ENCODE data around the gene METTL17. TPM values are rescaled to one million over a fixed set of nuclear protein-coding genes. Genes with fewer than 3 reads are reported as not detected.

Gene METTL17
- total RNA-seq, 1 donor from 2014 or later, result 38.8 TPM

DNA sequence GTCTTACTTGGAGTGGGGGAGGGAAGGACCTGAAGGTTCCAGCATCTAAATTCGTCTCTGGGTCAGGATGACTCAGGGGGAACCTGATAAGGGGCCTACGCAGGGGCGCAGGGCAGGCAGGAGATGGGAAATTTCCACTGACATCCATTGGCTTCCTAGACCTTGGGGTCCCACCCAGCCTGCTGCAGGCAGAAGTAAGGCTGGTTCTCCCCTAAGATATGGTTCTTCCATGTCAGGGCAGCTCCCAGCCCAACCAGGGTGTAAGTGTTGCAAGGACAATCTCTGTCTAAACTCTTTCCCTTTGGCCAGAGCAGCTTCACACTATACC is 37.2 kb downstream of the METTL17 start:
- Histone ChIP-seq H3K27me3 (no peaks in the 10 kb centered on the region), H3K36me3 (no peaks in the 10 kb centered on the region), H3K9me3 (no peaks in the 10 kb centered on the region), H3K4me3 (no peak overlapping the region), H3K27ac (peak overlapping the region; percentile 84 to 88), H3K4me1 (peaks cover 6 to 20% of the 10 kb centered on the region in 2 donors)
- intact Hi-C loops (cut with DNase I), result loop anchor here (1.0 to 5.0 kb wide), 2 partner anchors 12 to 415 kb away; no protein-coding TSS in a partner anchor
- TF ChIP-seq, protein P1, sequence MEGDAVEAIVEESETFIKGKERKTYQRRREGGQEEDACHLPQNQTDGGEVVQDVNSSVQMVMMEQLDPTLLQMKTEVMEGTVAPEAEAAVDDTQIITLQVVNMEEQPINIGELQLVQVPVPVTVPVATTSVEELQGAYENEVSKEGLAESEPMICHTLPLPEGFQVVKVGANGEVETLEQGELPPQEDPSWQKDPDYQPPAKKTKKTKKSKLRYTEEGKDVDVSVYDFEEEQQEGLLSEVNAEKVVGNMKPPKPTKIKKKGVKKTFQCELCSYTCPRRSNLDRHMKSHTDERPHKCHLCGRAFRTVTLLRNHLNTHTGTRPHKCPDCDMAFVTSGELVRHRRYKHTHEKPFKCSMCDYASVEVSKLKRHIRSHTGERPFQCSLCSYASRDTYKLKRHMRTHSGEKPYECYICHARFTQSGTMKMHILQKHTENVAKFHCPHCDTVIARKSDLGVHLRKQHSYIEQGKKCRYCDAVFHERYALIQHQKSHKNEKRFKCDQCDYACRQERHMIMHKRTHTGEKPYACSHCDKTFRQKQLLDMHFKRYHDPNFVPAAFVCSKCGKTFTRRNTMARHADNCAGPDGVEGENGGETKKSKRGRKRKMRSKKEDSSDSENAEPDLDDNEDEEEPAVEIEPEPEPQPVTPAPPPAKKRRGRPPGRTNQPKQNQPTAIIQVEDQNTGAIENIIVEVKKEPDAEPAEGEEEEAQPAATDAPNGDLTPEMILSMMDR (IDR thresholded peaks at IDR 0.05), result no peak
- no peak for DNase-seq (ENCODE audit: low spot score in 2 of 2)

DNA sequence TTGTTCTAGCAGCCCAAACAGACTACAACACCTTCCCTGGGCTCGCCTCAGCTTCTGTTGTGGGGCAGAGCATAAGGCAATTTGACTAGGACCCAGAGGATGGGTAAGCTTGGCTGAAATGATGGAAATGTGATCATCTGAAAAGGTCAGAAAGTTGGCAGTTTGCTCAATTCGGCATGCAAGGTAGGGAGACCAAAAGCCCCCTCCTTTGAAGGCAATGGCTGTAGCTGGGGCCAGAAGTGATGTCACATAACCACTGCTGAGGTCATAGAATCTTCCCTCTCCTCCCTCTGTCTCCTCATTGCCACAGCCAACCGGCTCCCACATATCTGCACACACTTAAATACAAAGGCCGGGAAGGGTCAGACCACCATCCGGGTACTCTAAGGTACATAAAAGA is 40.1 kb downstream of the METTL17 start, which contains the start of gene TPPP2:
TSS of gene TPPP2 (plus strand) at position 301 of the 400 bp plus-strand sequence. CDS start 365 bp downstream, outside the sequence.
- Histone ChIP-seq H3K9me3 (no peaks in the 10 kb centered on the region), H3K27ac (no peak within 1 kb of the TSS), H3K27me3 (no peaks in the 10 kb centered on the region), H3K4me1 (peaks cover 0 to 14% of the 10 kb centered on the region in 2 donors), H3K36me3 (no peaks in the 10 kb centered on the region), H3K4me3 (no peak within 1 kb of the TSS)
- DNase-seq (ENCODE audit: low spot score in 2 of 2), result no peak
- TF ChIP-seq, protein P1 (IDR thresholded peaks at IDR 0.05), result no peak
- intact Hi-C loops (cut with DNase I), result loop anchor here (5.0 kb wide), 1 partner anchor 418 kb away; no protein-coding TSS in a partner anchor

DNA sequence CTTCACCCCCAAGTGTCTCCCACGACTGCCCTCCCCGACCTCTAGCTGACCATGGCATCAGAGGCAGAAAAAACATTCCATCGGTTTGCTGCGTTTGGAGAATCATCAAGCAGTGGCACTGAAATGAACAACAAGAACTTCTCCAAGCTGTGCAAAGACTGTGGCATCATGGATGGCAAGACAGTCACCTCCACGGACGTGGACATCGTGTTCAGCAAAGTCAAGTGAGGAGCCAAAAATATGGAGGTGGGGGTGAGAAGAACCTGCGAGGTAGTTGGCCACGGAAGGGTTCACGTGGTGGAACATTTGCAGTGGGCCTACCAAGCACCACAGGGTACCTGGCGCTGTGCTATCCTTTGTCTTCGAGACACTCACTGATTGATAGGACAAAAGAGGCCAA is 40.8 kb downstream of the METTL17 start:
- no peaks in the 10 kb centered on the region for H3K9me3 ChIP-seq
- intact Hi-C loops (cut with DNase I), result no loop called here
- H3K27me3 ChIP-seq, result no peaks in the 10 kb centered on the region
- TF ChIP-seq, protein P1 (IDR thresholded peaks at IDR 0.05), result no peak
- DNase-seq (ENCODE audit: low spot score in 2 of 2), result no peak
- H3K4me3 ChIP-seq, result no peak overlapping the region
- H3K4me1 ChIP-seq, result peaks cover 0 to 14% of the 10 kb centered on the region in 2 donors
- H3K36me3 ChIP-seq, result no peaks in the 10 kb centered on the region
- no peak overlapping the region for H3K27ac ChIP-seq

DNA sequence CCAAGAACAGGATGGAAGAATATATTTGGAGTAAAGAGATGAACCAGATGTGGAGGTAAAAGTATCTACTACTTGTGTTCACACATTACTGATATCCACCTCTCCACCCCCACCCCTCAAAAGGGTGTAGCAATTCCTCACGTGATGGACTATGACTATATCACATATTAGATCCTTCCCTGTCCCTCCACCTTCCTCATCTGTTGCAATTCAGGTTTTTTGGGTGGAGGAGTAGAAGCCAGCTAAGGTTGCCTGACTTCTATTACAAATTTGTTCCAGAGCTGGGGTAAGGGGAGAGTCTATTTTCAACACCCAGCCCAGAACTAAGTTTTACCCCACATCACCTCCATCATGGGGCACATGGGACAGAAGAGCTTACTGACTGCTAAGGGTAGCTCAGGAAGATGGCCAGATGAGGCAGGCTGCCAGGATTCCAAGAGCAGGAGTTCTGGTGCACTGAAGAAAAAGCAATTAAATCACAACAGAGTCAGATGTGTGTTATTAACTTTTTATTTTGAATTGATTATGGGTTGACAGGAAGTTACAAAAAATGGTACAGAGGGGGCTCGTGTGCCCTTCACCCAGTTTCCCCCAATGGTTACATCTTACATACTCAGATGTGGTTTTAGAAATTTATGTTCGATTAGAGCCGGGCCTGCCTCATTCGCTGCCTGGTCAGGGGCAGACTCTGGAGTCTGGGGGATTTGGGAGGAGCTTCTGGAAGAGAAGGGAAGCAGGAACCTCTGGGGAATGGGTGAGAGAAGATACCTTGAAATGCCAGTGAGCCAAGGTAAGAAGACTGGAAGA is 42.7 kb downstream of the METTL17 start:
- DNase-seq (ENCODE audit: low spot score in 2 of 2), result no peak
- Histone ChIP-seq H3K4me1 (no peaks in the 10 kb centered on the region), H3K27ac (no peak overlapping the region), H3K36me3 (no peaks in the 10 kb centered on the region), H3K27me3 (no peaks in the 10 kb centered on the region), H3K4me3 (no peak overlapping the region), H3K9me3 (no peaks in the 10 kb centered on the region)
- TF ChIP-seq, protein P1 (IDR thresholded peaks at IDR 0.05), result no peak
- intact Hi-C loops (cut with DNase I), result no loop called here

DNA sequence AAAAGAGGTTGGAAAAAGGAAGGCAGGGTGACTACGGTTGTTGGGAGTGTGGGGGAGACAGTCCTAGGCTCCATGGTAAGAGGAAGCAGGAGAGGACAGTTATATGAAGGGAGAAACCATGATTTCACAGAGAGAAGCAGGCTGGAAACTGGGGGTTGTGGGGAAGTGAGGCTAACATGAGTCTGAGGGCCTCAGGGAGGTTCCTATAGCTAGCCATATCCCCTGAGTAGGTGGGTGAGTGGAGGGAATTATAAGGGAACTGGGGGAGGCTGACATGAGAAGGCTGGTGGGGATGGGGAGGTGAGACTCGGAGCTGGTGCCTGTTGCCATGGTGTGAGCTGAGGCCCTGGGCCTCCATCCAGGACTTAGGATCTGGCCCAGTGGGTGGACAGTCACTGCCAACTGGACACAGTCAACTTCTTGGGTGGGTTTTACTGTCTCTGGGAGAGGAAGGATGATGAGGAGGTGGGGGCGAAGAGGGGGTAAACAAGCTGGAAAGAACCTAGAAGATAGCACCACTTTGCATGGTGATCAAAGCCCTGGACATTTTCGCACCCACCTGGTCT is 43.4 kb downstream of the METTL17 start:
- no peaks in the 10 kb centered on the region for H3K36me3 ChIP-seq
- intact Hi-C loops (cut with DNase I), result no loop called here
- H3K4me1 ChIP-seq, result no peaks in the 10 kb centered on the region
- no peaks in the 10 kb centered on the region for H3K9me3 ChIP-seq
- DNase-seq (ENCODE audit: low spot score in 2 of 2), result no peak
- no peaks in the 10 kb centered on the region for H3K27me3 ChIP-seq
- no peak overlapping the region for H3K27ac ChIP-seq
- TF ChIP-seq, protein P1 (IDR thresholded peaks at IDR 0.05), result no peak
- no peak overlapping the region for H3K4me3 ChIP-seq
